ENCODE results near the gene COX14.

GRCh38 chr12:50103351-50103750, 8.7 kb upstream of the COX14 start:
- no peak for TF ChIP-seq CTCF (optimal IDR thresholded peaks at IDR 0.05 in 1 of 3, IDR thresholded peaks at IDR 0.05 in 1 of 3, conservative IDR thresholded peaks at IDR 0.05 in 1 of 3; ENCODE audit: extremely low read depth in 1 of 3, insufficient read depth in 2 of 3, low read length in 3 of 3)
- TF ChIP-seq EZH2 (IDR thresholded peaks at IDR 0.05; ENCODE audit: low read length) = no peak
